Esophagus (tissue), 2 donors: ENCODE data around the gene GPR149. TPM values are rescaled to one million over a fixed set of nuclear protein-coding genes. Genes with fewer than 3 reads are reported as not detected.

Source experiments
- H3K27ac ChIP-seq, 2 donors: one replicate each; pipeline ENCODE4 v1.5.1; 2013; ENCODE audit warnings: low read depth in 2 of 2, mild to moderate bottlenecking in 2 of 2, inconsistent platforms in 1 of 2, low read length in 1 of 2, moderate library complexity in 1 of 2
- H3K27me3 ChIP-seq, 2 donors: one replicate each; pipeline ENCODE4 v1.6.1; 2013; ENCODE audit warnings: low read length in 2 of 2, control low read depth in 1 of 2, mild to moderate bottlenecking in 1 of 2; ENCODE audit not compliant: insufficient read depth in 2 of 2, control insufficient read depth in 1 of 2
- H3K36me3 ChIP-seq, 2 donors: one replicate each; pipeline ENCODE4 v1.6.1; 2013; ENCODE audit warnings: low read length in 1 of 2; ENCODE audit not compliant: control insufficient read depth in 2 of 2, insufficient read depth in 2 of 2
- H3K4me1 ChIP-seq, 2 donors: one replicate each; pipeline ENCODE4 v1.6.1; 2013; ENCODE audit warnings: low read length in 1 of 2; ENCODE audit not compliant: control insufficient read depth in 2 of 2, insufficient read depth in 2 of 2
- H3K4me3 ChIP-seq, 2 donors: one replicate each; pipeline ENCODE4 v1.5.1; 2013; ENCODE audit warnings: low read length in 2 of 2, mild to moderate bottlenecking in 2 of 2, low read depth in 1 of 2, moderate library complexity in 1 of 2
- H3K9me3 ChIP-seq, 2 donors: one replicate each; pipeline ENCODE4 v1.6.1; 2013; ENCODE audit warnings: mild to moderate bottlenecking in 2 of 2, low read depth in 1 of 2, low read length in 1 of 2, moderate library complexity in 1 of 2; ENCODE audit not compliant: control insufficient read depth in 2 of 2, insufficient read depth in 1 of 2
- WGBS, 2 donors: extraction: QIAGEN DNeasy Blood & Tissue Kit; methylation state at CpG; one replicate each; pipeline ENCODE4 v1.1.7; 2013; 5-methylcytosine and 5-hydroxymethylcytosine counted together
- polyA plus RNA-seq, 2 donors: library from polyadenylated mRNA; stranded (reverse); fragments of 200-250 nt; gene quantifications; one replicate each; pipeline ENCODE4 v1.2.3, GENCODE V29; 2013
- donor health status: healthy with polysubstance abuse.
- donor health status: Bipolar disorder and iron deficiency.

Gene GPR149
- polyA plus RNA-seq, 2 donors: not detected

GRCh38 chr3:154316974-154317767 is 112.8 kb downstream of the GPR149 start:
- Histone ChIP-seq H3K27ac (no peak overlapping the region), H3K4me1 (no peaks in the 10 kb centered on the region)

GRCh38 chr3:154314152-154314551 is 115.8 kb downstream of the GPR149 start:
- no peak overlapping the region for H3K27ac ChIP-seq
- 95 to 99% methylated on average over 1 of the region's 1 CpG for WGBS, 2 donors
- peaks cover 0 to 3% of the 10 kb centered on the region in 2 donors for H3K36me3 ChIP-seq
- no peaks in the 10 kb centered on the region for H3K4me1 ChIP-seq
- H3K27me3 ChIP-seq: no peaks in the 10 kb centered on the region
- no peaks in the 10 kb centered on the region for H3K9me3 ChIP-seq
- no peak overlapping the region for H3K4me3 ChIP-seq

More at GRCh38 chr3:154316974-154317767, 112.8 kb downstream of the GPR149 start:
- Histone ChIP-seq H3K9me3 (no peaks in the 10 kb centered on the region), H3K4me3 (no peak overlapping the region), H3K36me3 (peaks cover 0 to 3% of the 10 kb centered on the region in 2 donors), H3K27me3 (no peaks in the 10 kb centered on the region)
- WGBS, 2 donors: 73 to 76% methylated on average over 5 of the region's 5 CpGs

- Histone ChIP-seq H3K36me3 (peaks cover 0 to 3% of the 10 kb centered on the region in 2 donors), H3K4me3 (no peak overlapping the region), H3K4me1 (no peaks in the 10 kb centered on the region), H3K27ac (no peak overlapping the region), H3K9me3 (no peaks in the 10 kb centered on the region), H3K27me3 (no peaks in the 10 kb centered on the region)
These were observed 119.2 kb downstream of the GPR149 start for GRCh38 chr3:154310840-154311239.

GRCh38 chr3:154307363-154307762 is 122.6 kb downstream of the GPR149 start:
- Histone ChIP-seq H3K36me3 (peaks cover 7 to 9% of the 10 kb centered on the region in 2 donors), H3K4me1 (no peaks in the 10 kb centered on the region), H3K27ac (no peak overlapping the region), H3K9me3 (no peaks in the 10 kb centered on the region), H3K4me3 (no peak overlapping the region), H3K27me3 (no peaks in the 10 kb centered on the region)

GRCh38 chr3:154304936-154305335 is 125.1 kb downstream of the GPR149 start:
- Histone ChIP-seq H3K36me3 (peaks cover 11 to 13% of the 10 kb centered on the region in 2 donors), H3K4me1 (no peaks in the 10 kb centered on the region), H3K9me3 (no peaks in the 10 kb centered on the region), H3K27me3 (no peaks in the 10 kb centered on the region), H3K27ac (no peak overlapping the region), H3K4me3 (no peak overlapping the region)
- 91 to 93% methylated on average over 3 of the region's 3 CpGs for WGBS, 2 donors

GRCh38 chr3:154304116-154304786 is 125.7 kb downstream of the GPR149 start:
- H3K36me3 ChIP-seq: peaks cover 11 to 13% of the 10 kb centered on the region in 2 donors
- no peak overlapping the region for H3K27ac ChIP-seq
- no peaks in the 10 kb centered on the region for H3K4me1 ChIP-seq
- no peak overlapping the region for H3K4me3 ChIP-seq
- H3K9me3 ChIP-seq: no peaks in the 10 kb centered on the region
- H3K27me3 ChIP-seq: no peaks in the 10 kb centered on the region

GRCh38 chr3:154301561-154301960 is 128.4 kb downstream of the GPR149 start:
- Histone ChIP-seq H3K4me3 (no peak overlapping the region), H3K27me3 (no peaks in the 10 kb centered on the region), H3K27ac (no peak overlapping the region), H3K4me1 (no peaks in the 10 kb centered on the region), H3K36me3 (peaks cover 11 to 13% of the 10 kb centered on the region in 2 donors), H3K9me3 (no peaks in the 10 kb centered on the region)
- WGBS, 2 donors: 89 to 92% methylated on average over 3 of the region's 3 CpGs

- Histone ChIP-seq H3K4me1 (no peaks in the 10 kb centered on the region), H3K4me3 (no peak overlapping the region), H3K27me3 (no peaks in the 10 kb centered on the region), H3K36me3 (peaks cover 0 to 3% of the 10 kb centered on the region in 2 donors), H3K27ac (no peak overlapping the region), H3K9me3 (no peaks in the 10 kb centered on the region)
- WGBS, 2 donors: 97 to 100% methylated on average over 2 of the region's 2 CpGs
These were observed 136.0 kb downstream of the GPR149 start for GRCh38 chr3:154294016-154294415.

GRCh38 chr3:154290187-154290586 is 139.8 kb downstream of the GPR149 start:
- Histone ChIP-seq H3K4me3 (no peak overlapping the region), H3K27ac (no peak overlapping the region), H3K27me3 (no peaks in the 10 kb centered on the region), H3K4me1 (no peaks in the 10 kb centered on the region), H3K36me3 (peaks cover 0 to 3% of the 10 kb centered on the region in 2 donors), H3K9me3 (no peaks in the 10 kb centered on the region)
- WGBS, 2 donors: 96 to 99% methylated on average over 5 of the region's 5 CpGs
